Posterior vena cava (tissue), 2 donors: ENCODE results near the gene SLC2A11. TPM values are rescaled to one million over a fixed set of nuclear protein-coding genes. Genes with fewer than 3 reads are reported as not detected.
"Not testable (repeated sequence)": the region's sequence is repeated elsewhere in the genome, so short reads cannot be mapped to it uniquely, and the experiment has no call there.

ENCODE experiments used
- DNase-seq: peaks from one replicate; pipeline ENCODE4 v3.0.0-alpha.2; 2020; ENCODE audit warnings: low spot score
- intact Hi-C, 2 donors: fragments of 100-400 bp; cut with DNase I; formaldehyde crosslinking; loops; one replicate each; pipeline versions ENCODE4 v1.14.1 to v1.14.2; 2022 to 2023
- total RNA-seq, 2 donors: library from RNA; stranded (reverse); fragmentation: NEBNext Ultra II Directional; extraction: Animal tissue kit (Norgen Biotek cat#: 25700); gene quantifications; one replicate each; pipeline ENCODE4 v1.2.1, GENCODE V29; 2021
- donor health status: DM: yes; HTN: yes; CAD: no.
- donor health status: DM: yes; HTN: yes; CAD: no.

The SLC2A11 gene
- total RNA-seq, 2 donors from 2014 or later = 4.9 to 7.4 TPM

- intact Hi-C loops = loop anchor here in 1 of 2 donors (10.0 kb wide), 1 partner anchor 55 kb away; the partner anchor contains the start of gene DDT
- DNase-seq = not testable (repeated sequence)
These were observed 62.6 kb downstream of the SLC2A11 start for GRCh38 chr22:23920267-23920611.

DNA sequence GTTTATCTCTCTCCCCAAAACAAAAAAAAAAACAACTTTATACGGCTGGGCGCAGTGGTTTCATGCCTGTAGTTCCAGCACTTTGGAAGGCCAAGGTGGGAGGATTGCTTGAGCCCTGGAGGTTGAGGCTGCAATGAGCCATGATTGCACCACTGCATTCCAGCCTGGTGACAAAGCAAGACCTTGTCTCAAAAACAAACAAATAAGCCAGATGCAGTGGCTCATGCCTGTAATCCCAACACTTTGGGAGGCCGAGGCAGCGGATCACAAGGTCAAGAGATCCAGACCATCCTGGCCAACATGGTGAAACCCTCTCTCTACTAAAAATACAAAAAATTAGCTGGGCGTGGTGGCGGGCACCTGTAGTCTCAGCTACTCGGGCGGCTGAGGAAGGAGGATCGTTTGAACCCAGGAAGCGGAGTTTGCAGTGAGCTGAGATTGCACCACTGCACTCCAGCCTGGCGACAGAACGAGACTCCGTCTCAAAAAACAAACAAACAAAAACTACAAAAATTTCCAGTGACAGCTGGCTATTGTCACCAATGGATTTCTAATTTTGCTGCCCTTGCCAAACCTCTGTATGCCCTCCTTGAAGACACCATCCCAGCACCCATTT lies 64.0 kb downstream of the SLC2A11 start:
- intact Hi-C loops = loop anchor here in 1 of 2 donors (10.0 kb wide), 1 partner anchor 53 kb away; the partner anchor contains the start of gene DDT
- DNase-seq = not testable (repeated sequence)

DNA sequence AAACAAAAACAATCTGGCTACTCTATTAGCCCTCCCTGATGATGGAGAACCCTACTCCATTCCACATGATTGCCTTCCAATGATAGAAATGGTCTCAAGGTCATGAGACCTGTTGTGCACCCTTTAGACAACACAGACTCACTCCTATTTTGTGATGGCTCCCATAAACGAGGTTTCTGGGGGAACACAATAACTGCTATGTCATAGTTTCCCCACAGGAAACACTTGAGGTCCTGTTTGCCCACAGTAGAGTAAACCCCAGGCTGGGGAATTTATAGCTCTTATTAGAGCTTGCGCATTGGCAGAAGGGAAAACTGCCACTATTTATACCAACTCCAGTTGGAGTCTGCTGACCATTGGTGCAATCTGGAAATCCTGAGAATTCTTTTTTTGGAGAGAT lies 65.2 kb downstream of the SLC2A11 start:
- intact Hi-C loops = loop anchor here in 1 of 2 donors (10.0 kb wide), 1 partner anchor 52 kb away; the partner anchor contains the start of gene DDT
- DNase-seq = no peak

DNA sequence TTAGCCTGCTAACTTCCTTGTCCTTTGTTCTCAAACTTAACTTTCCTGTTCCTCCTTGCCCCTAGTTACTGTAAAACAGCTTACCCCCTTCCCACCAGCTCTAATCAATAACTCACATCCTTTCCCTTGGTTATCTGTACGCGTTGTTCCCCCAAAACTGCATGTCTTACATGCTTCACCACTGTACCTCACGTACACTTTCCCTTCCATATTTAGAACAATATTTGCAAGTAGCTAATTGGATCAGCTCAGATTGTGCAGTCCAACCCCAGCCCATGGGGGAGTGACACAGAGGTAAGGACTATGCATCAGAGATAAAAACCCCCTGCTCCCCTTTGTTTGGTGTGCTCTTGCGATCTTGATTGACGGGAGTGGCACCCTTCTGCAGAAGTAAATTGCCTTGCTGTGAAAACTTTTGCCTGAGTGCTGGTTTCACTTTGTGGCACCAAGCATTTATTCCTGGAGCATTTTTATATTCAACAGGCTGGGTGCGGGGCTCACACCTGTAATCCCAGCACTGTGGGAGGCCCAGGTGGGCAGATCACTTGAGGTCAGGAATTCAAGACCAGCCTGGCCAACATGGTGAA lies 67.4 kb downstream of the SLC2A11 start:
- intact Hi-C loops = loop anchor here in 1 of 2 donors (10.0 kb wide), 1 partner anchor 50 kb away; the partner anchor contains the start of gene DDT
- no peak for DNase-seq

DNA sequence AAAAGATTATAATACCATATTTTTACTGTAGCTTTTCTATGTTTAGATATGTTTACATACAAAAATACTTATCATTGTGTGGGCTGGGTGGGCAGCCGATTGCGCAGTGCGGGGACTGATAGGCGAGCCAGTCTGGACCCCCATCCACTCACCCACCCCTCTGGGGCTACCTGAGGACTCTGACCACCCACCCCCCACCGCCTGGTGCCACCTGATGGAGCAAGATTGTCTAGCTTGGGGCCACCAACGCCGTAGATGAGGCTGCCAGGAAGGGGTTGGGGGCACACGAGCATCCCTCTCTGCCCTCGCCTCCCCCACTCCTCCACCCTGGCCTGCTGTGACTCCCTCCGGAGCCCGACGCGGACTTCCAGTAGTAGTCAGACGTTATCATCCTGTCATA lies 68.9 kb downstream of the SLC2A11 start:
- intact Hi-C loops = loop anchor here in 1 of 2 donors (10.0 kb wide), 1 partner anchor 48 kb away; the partner anchor contains the start of gene DDT
- no peak for DNase-seq

Other genes with a start within 250 kb of the SLC2A11 start
- under 1 TPM; 0.19 to 0.42 TPM for gene DRICH1, start 225.6 kb upstream of the SLC2A11 start, total RNA-seq
- gene RGL4, start 166.9 kb upstream of the SLC2A11 start, total RNA-seq = 1 to 10 TPM in 1 of 2 donors, under 1 TPM in 1; 0.24 to 1.7 TPM
- gene ZNF70, start 106.8 kb upstream of the SLC2A11 start, total RNA-seq = 1 to 10 TPM; 6.2 to 7.7 TPM
- gene VPREB3, start 103.5 kb upstream of the SLC2A11 start, total RNA-seq = under 1 TPM in 1 of 2 donors, not detected in 1; 0.43 TPM
- gene C22orf15, start 94.9 kb upstream of the SLC2A11 start, total RNA-seq = not detected
- gene CHCHD10, start 89.9 kb upstream of the SLC2A11 start, total RNA-seq = 10 to 100 TPM; 59.0 to 68.7 TPM
- gene MMP11, start 85.0 kb upstream of the SLC2A11 start, total RNA-seq = 1 to 10 TPM; 2.8 to 5.8 TPM
- 10 to 100 TPM; 42.6 to 45.8 TPM for gene SMARCB1, start 70.9 kb upstream of the SLC2A11 start, total RNA-seq
- under 1 TPM; 0.83 to 0.95 TPM for gene DERL3, start 18.9 kb upstream of the SLC2A11 start, total RNA-seq
- 100 to 1,000 TPM; 385 to 448 TPM for gene MIF, start 36.5 kb downstream of the SLC2A11 start, total RNA-seq
- gene GSTT2B, start 103.3 kb downstream of the SLC2A11 start, total RNA-seq = 10 to 100 TPM in 1 of 2 donors, 1 to 10 TPM in 1; 5.6 to 13.1 TPM
- gene DDTL, start 109.0 kb downstream of the SLC2A11 start, total RNA-seq = 1 to 10 TPM in 1 of 2 donors, under 1 TPM in 1; 0.90 to 1.7 TPM
- 10 to 100 TPM; 48.5 to 50.3 TPM for gene DDT, start 116.6 kb downstream of the SLC2A11 start, total RNA-seq
- 1 to 10 TPM; 1.2 to 3.9 TPM for gene GSTT2, start 122.3 kb downstream of the SLC2A11 start, total RNA-seq
- gene GSTT4, start 147.6 kb downstream of the SLC2A11 start, total RNA-seq = not detected
- 10 to 100 TPM; 44.5 to 52.3 TPM for gene CABIN1, start 153.4 kb downstream of the SLC2A11 start, total RNA-seq